Spleen (tissue), 7 donors: ENCODE results near the gene ULBP1.
"Not testable (repeated sequence)": the region's sequence is repeated elsewhere in the genome, so short reads cannot be mapped to it uniquely, and the experiment has no call there.

Experiments
- CTCF ChIP-seq, 11 experiments: fragments of 200-600 bp in 7 of 11; fragments of 450-650 bp in 4 of 11; sonication (generic) in 4 of 11; IDR thresholded peaks in 8 of 11; conservative IDR thresholded peaks in 3 of 11; 1 replicate in 7 of 11; 2 replicates in 4 of 11; pipeline versions ENCODE4 v1.4.0 to v1.8.0; 2016 to 2021; ENCODE audit warnings: antibody characterized with exemption in 11 of 11, inconsistent platforms in 4 of 11, mild to moderate bottlenecking in 1 of 11
- POLR2AphosphoS5 ChIP-seq, 3 donors: sonication (generic); formaldehyde crosslinking; IDR thresholded peaks; one replicate each; pipeline ENCODE4 v1.5.1; 2017; ENCODE audit warnings: antibody characterized with exemption in 3 of 3
- donor health status: DM: no; HTN: no; CAD: no; lungs with moderate emphysema.
- donor health status: DM: no; HTN: no; CAD: no.
- donor health status: DM: no; HTN: no; CAD: no.

GRCh38 chr6:149946631-149947030, 17.1 kb upstream of the ULBP1 start:
- not testable (repeated sequence) for TF ChIP-seq POLR2AphosphoS5 (IDR thresholded peaks at IDR 0.05); CTCF (IDR thresholded peaks at IDR 0.05 in 8 of 11, conservative IDR thresholded peaks at IDR 0.05 in 3 of 11)
